T-helper 2 cell treated with Interferon-gamma antibody and Interleukin-4, amounts not matched to agents 5 μg/mL and 100 μg/mL, for 36 hours (primary cell): ENCODE data around the gene TEX26.

Source experiments
- DNase-seq: peaks from one replicate; pipeline ENCODE4 v3.0.0; 2021; ENCODE audit warnings: low spot score
- H3K27ac Mint-ChIP-seq: one replicate; pipeline ENCODE4 v1.8.0; 2021; ENCODE audit warnings: mild to moderate bottlenecking, mixed read lengths
- H3K27me3 Mint-ChIP-seq: one replicate; pipeline ENCODE4 v1.8.0; 2021; ENCODE audit warnings: low read depth, mixed read lengths
- H3K36me3 Mint-ChIP-seq: one replicate; pipeline ENCODE4 v1.8.0; 2021; ENCODE audit warnings: low read depth, mixed read lengths
- H3K4me1 Mint-ChIP-seq: one replicate; pipeline ENCODE4 v1.8.0; 2021; ENCODE audit warnings: low read depth, mixed read lengths
- H3K4me3 Mint-ChIP-seq: one replicate; pipeline ENCODE4 v1.8.0; 2022; ENCODE audit warnings: mild to moderate bottlenecking, moderate library complexity, mixed read lengths
- H3K9me3 Mint-ChIP-seq: one replicate; pipeline ENCODE4 v1.8.0; 2021; ENCODE audit warnings: mixed read lengths

TEX26 gene

GRCh38 chr13:31005066-31005465 is 72.6 kb downstream of the TEX26 start:
- Mint-ChIP-seq H3K27me3 (peaks cover 29% of the 10 kb centered on the region), H3K27ac (no peak overlapping the region), H3K9me3 (no peaks in the 10 kb centered on the region), H3K4me1 (peaks cover 4% of the 10 kb centered on the region), H3K4me3 (no peak overlapping the region), H3K36me3 (no peaks in the 10 kb centered on the region)
- DNase-seq = no peak

GRCh38 chr13:31007417-31007816 is 75.0 kb downstream of the TEX26 start:
- no peak overlapping the region for H3K27ac Mint-ChIP-seq
- no peaks in the 10 kb centered on the region for H3K9me3 Mint-ChIP-seq
- no peaks in the 10 kb centered on the region for H3K36me3 Mint-ChIP-seq
- peaks cover 14% of the 10 kb centered on the region for H3K4me1 Mint-ChIP-seq
- H3K27me3 Mint-ChIP-seq = peaks cover 28% of the 10 kb centered on the region
- H3K4me3 Mint-ChIP-seq = no peak overlapping the region
- no peak for DNase-seq

GRCh38 chr13:31008400-31009115 is 76.1 kb downstream of the TEX26 start:
- no peak overlapping the region for H3K4me3 Mint-ChIP-seq
- no peaks in the 10 kb centered on the region for H3K9me3 Mint-ChIP-seq
- peaks cover 22% of the 10 kb centered on the region for H3K27me3 Mint-ChIP-seq
- no peaks in the 10 kb centered on the region for H3K36me3 Mint-ChIP-seq
- H3K4me1 Mint-ChIP-seq = peaks cover 14% of the 10 kb centered on the region
- H3K27ac Mint-ChIP-seq = no peak overlapping the region
- DNase-seq = peak; percentile 18

GRCh38 chr13:31009166-31009565 is 76.7 kb downstream of the TEX26 start:
- no peak overlapping the region for H3K4me3 Mint-ChIP-seq
- no peaks in the 10 kb centered on the region for H3K36me3 Mint-ChIP-seq
- no peaks in the 10 kb centered on the region for H3K9me3 Mint-ChIP-seq
- peaks cover 14% of the 10 kb centered on the region for H3K4me1 Mint-ChIP-seq
- H3K27ac Mint-ChIP-seq = no peak overlapping the region
- peaks cover 22% of the 10 kb centered on the region for H3K27me3 Mint-ChIP-seq
- no peak for DNase-seq

- no peak overlapping the region for H3K27ac Mint-ChIP-seq
- no peak overlapping the region for H3K4me3 Mint-ChIP-seq
- no peaks in the 10 kb centered on the region for H3K9me3 Mint-ChIP-seq
- H3K4me1 Mint-ChIP-seq = peaks cover 16% of the 10 kb centered on the region
- no peaks in the 10 kb centered on the region for H3K36me3 Mint-ChIP-seq
- no peak for DNase-seq
- peaks cover 25% of the 10 kb centered on the region for H3K27me3 Mint-ChIP-seq
These were observed 77.8 kb downstream of the TEX26 start for GRCh38 chr13:31010296-31010695.

- no peak for DNase-seq
- peaks cover 20% of the 10 kb centered on the region for H3K27me3 Mint-ChIP-seq
- H3K9me3 Mint-ChIP-seq = no peaks in the 10 kb centered on the region
- no peak overlapping the region for H3K4me3 Mint-ChIP-seq
- H3K27ac Mint-ChIP-seq = no peak overlapping the region
- H3K4me1 Mint-ChIP-seq = peaks cover 16% of the 10 kb centered on the region
- H3K36me3 Mint-ChIP-seq = no peaks in the 10 kb centered on the region
These were observed 78.9 kb downstream of the TEX26 start for GRCh38 chr13:31011193-31011860.

- no peak for DNase-seq
- Mint-ChIP-seq H3K4me1 (peaks cover 16% of the 10 kb centered on the region), H3K36me3 (no peaks in the 10 kb centered on the region), H3K27ac (no peak overlapping the region), H3K4me3 (no peak overlapping the region), H3K27me3 (peaks cover 24% of the 10 kb centered on the region), H3K9me3 (no peaks in the 10 kb centered on the region)
These were observed 79.6 kb downstream of the TEX26 start for GRCh38 chr13:31011901-31012654.

GRCh38 chr13:31012655-31013024 is 80.2 kb downstream of the TEX26 start:
- Mint-ChIP-seq H3K36me3 (no peaks in the 10 kb centered on the region), H3K4me3 (no peak overlapping the region), H3K9me3 (no peaks in the 10 kb centered on the region), H3K27ac (no peak overlapping the region), H3K4me1 (peaks cover 16% of the 10 kb centered on the region), H3K27me3 (peaks cover 25% of the 10 kb centered on the region)
- no peak for DNase-seq

GRCh38 chr13:31014456-31014855 is 82.0 kb downstream of the TEX26 start:
- H3K4me1 Mint-ChIP-seq = peaks cover 12% of the 10 kb centered on the region
- no peak for DNase-seq
- H3K27me3 Mint-ChIP-seq = peaks cover 35% of the 10 kb centered on the region
- H3K9me3 Mint-ChIP-seq = no peaks in the 10 kb centered on the region
- no peak overlapping the region for H3K27ac Mint-ChIP-seq
- no peaks in the 10 kb centered on the region for H3K36me3 Mint-ChIP-seq
- H3K4me3 Mint-ChIP-seq = no peak overlapping the region

GRCh38 chr13:31015199-31015598 is 82.7 kb downstream of the TEX26 start:
- H3K4me1 Mint-ChIP-seq = peaks cover 12% of the 10 kb centered on the region
- no peaks in the 10 kb centered on the region for H3K9me3 Mint-ChIP-seq
- no peak overlapping the region for H3K4me3 Mint-ChIP-seq
- no peak for DNase-seq
- H3K27ac Mint-ChIP-seq = no peak overlapping the region
- H3K36me3 Mint-ChIP-seq = no peaks in the 10 kb centered on the region
- peaks cover 35% of the 10 kb centered on the region for H3K27me3 Mint-ChIP-seq

- H3K27ac Mint-ChIP-seq = no peak overlapping the region
- no peaks in the 10 kb centered on the region for H3K9me3 Mint-ChIP-seq
- H3K36me3 Mint-ChIP-seq = no peaks in the 10 kb centered on the region
- peaks cover 36% of the 10 kb centered on the region for H3K27me3 Mint-ChIP-seq
- DNase-seq = no peak
- peaks cover 7% of the 10 kb centered on the region for H3K4me1 Mint-ChIP-seq
- H3K4me3 Mint-ChIP-seq = no peak overlapping the region
These were observed 84.2 kb downstream of the TEX26 start for GRCh38 chr13:31016342-31017325.

GRCh38 chr13:31018511-31018910 is 86.1 kb downstream of the TEX26 start:
- H3K4me3 Mint-ChIP-seq = no peak overlapping the region
- no peak for DNase-seq
- H3K36me3 Mint-ChIP-seq = no peaks in the 10 kb centered on the region
- H3K9me3 Mint-ChIP-seq = no peaks in the 10 kb centered on the region
- peaks cover 1% of the 10 kb centered on the region for H3K4me1 Mint-ChIP-seq
- peaks cover 51% of the 10 kb centered on the region for H3K27me3 Mint-ChIP-seq
- no peak overlapping the region for H3K27ac Mint-ChIP-seq

GRCh38 chr13:31020996-31021395 is 88.5 kb downstream of the TEX26 start:
- Mint-ChIP-seq H3K4me3 (no peak overlapping the region), H3K9me3 (no peaks in the 10 kb centered on the region), H3K36me3 (no peaks in the 10 kb centered on the region), H3K27me3 (peaks cover 47% of the 10 kb centered on the region), H3K4me1 (no peaks in the 10 kb centered on the region), H3K27ac (no peak overlapping the region)
- DNase-seq = no peak
